Measurements from ENCODE around the gene GPBP1.
A peak's percentile ranks its signal among the peaks of the same experiment; 100 is the strongest.
"Not testable (repeated sequence)": the region's sequence is repeated elsewhere in the genome, so short reads cannot be mapped to it uniquely, and the experiment has no call there.

GPBP1 gene

GRCh38 chr5:57176350-57176857, 2.5 kb downstream of the GPBP1 start:
- Histone ChIP-seq H3K4me1 (ENCODE audit: control insufficient read depth in 5 of 5, insufficient read depth in 5 of 5, low read length in 5 of 5) (peaks cover 6 to 75% (median 61%) of the 10 kb centered on the region in 5 donors), H3K27me3 (ENCODE audit: control insufficient read depth in 5 of 5, insufficient read depth in 4 of 5, low read length in 5 of 5) (no peaks in the 10 kb centered on the region), H3K4me3 (ENCODE audit: low read depth in 1 of 5, low read length in 5 of 5) (peak overlapping the region; percentile 77 to 96 (median 94)), H3K9ac (ENCODE audit: low read length in 5 of 5) (peak overlapping the region; percentile 64 to 100 (median 100)), H3K36me3 (ENCODE audit: control insufficient read depth in 5 of 5, insufficient read depth in 5 of 5, low read length in 5 of 5) (no peaks in the 10 kb centered on the region), H3K27ac (ENCODE audit: low read depth, low read length) (peak overlapping the region; percentile 100), H3K9me3 (ENCODE audit: control insufficient read depth in 5 of 5, low read length in 5 of 5) (no peaks in the 10 kb centered on the region)

- Histone ChIP-seq H3K27ac (ENCODE audit: low read depth, low read length) (peak overlapping the region; percentile 100), H3K4me3 (ENCODE audit: low read depth in 1 of 5, low read length in 5 of 5) (peak overlapping the region; percentile 48 to 96 (median 94)), H3K4me1 (ENCODE audit: control insufficient read depth in 5 of 5, insufficient read depth in 5 of 5, low read length in 5 of 5) (peaks cover 6 to 74% (median 60%) of the 10 kb centered on the region in 5 donors), H3K27me3 (ENCODE audit: control insufficient read depth in 5 of 5, insufficient read depth in 4 of 5, low read length in 5 of 5) (no peaks in the 10 kb centered on the region), H3K9ac (ENCODE audit: low read length in 5 of 5) (peak overlapping the region in 1 of 5 donors; percentile 56), H3K36me3 (ENCODE audit: control insufficient read depth in 5 of 5, insufficient read depth in 5 of 5, low read length in 5 of 5) (no peaks in the 10 kb centered on the region), H3K9me3 (ENCODE audit: control insufficient read depth in 5 of 5, low read length in 5 of 5) (no peaks in the 10 kb centered on the region)
Measured at GRCh38 chr5:57177479-57178156, 3.8 kb downstream of the GPBP1 start.

DNA sequence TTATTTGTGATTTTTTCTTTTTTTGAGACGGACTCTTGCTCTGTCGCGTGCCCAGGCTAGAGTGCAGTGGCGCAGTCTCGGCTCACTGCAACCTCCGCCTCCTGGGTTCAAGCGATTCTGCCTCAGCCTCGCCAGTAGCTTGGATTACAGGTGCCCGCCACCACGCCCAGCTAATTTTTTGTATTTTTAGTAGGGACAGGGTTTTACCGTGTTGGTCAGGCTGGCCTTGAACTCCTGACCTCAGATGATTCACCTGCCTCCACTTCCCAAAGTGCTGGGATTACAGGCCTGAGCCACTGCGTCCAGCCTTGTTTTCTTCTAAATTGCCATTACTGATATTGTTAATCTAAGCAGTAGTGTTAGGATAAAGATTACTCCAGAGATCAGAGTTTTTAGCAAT, 4.4 kb downstream of the GPBP1 start:
- Histone ChIP-seq H3K4me3 (ENCODE audit: low read depth in 1 of 5, low read length in 5 of 5) (peak overlapping the region; percentile 63 to 96 (median 94)), H3K4me1 (ENCODE audit: control insufficient read depth in 5 of 5, insufficient read depth in 5 of 5, low read length in 5 of 5) (peaks cover 6 to 70% (median 60%) of the 10 kb centered on the region in 5 donors), H3K27ac (ENCODE audit: low read depth, low read length) (peak overlapping the region; percentile 100), H3K9ac (ENCODE audit: low read length in 5 of 5) (peak overlapping the region in 4 of 5 donors; percentile 16 to 66 (median 60))
- H3K9me3 ChIP-seq (ENCODE audit: control insufficient read depth in 5 of 5, low read length in 5 of 5); H3K36me3 ChIP-seq (ENCODE audit: control insufficient read depth in 5 of 5, insufficient read depth in 5 of 5, low read length in 5 of 5); H3K27me3 ChIP-seq (ENCODE audit: control insufficient read depth in 5 of 5, insufficient read depth in 4 of 5, low read length in 5 of 5): not testable (repeated sequence)

DNA sequence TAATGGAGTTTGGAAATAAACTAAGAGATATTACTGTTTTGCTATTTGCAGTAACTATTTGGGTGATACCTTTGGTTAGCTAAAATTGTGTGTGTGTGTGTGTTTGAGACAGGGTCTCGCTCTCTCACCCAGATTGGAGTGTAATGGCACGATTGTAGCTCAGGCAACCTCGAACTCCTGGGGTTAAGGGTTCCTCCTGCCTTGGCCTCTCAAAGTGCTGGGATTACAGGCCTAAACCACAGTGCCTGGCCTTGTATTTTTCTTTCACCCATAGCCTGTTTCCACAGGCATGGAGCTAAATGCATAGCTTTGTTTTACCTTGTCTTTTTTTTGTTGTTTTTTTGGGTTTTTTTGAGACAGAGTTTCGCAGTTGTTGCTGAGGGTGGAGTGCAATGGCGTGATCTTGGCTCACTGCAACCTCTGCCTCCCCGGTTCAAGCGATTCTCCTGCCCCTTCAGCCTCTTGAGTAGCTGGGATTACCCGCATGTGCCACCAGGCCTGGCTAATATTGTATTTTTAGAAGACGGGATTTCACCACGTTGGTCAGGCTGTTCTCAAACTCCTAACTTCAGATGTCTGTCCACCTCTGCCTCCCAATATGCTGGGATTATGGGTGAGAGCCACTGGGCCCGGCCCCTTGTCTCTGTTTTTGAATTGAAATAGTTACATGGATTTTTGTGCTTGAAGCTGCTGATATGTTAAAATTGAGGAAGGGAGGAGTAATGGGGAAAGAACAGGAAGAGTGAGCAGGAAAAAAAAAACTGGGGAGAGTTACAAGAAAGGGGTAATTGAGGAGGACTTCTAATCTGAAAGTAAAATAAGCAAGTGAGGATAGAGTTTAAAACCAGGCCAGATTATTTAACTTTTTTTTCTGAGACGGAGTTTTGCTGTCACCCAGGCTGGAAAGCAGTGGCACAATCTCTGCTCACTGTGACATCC, 5.7 kb downstream of the GPBP1 start:
- H3K27ac ChIP-seq (ENCODE audit: low read depth, low read length): peak overlapping the region; percentile 100
- H3K9me3 ChIP-seq (ENCODE audit: control insufficient read depth in 5 of 5, low read length in 5 of 5): no peaks in the 10 kb centered on the region
- H3K4me3 ChIP-seq (ENCODE audit: low read depth in 1 of 5, low read length in 5 of 5): peak overlapping the region; percentile 43 to 95 (median 86)
- peaks cover 0 to 8% (median 6%) of the 10 kb centered on the region in 5 donors for H3K36me3 ChIP-seq (ENCODE audit: control insufficient read depth in 5 of 5, insufficient read depth in 5 of 5, low read length in 5 of 5)
- H3K4me1 ChIP-seq (ENCODE audit: control insufficient read depth in 5 of 5, insufficient read depth in 5 of 5, low read length in 5 of 5): peaks cover 4 to 70% (median 61%) of the 10 kb centered on the region in 5 donors
- H3K27me3 ChIP-seq (ENCODE audit: control insufficient read depth in 5 of 5, insufficient read depth in 4 of 5, low read length in 5 of 5): no peaks in the 10 kb centered on the region
- peak overlapping the region; percentile 16 to 66 (median 19) for H3K9ac ChIP-seq (ENCODE audit: low read length in 5 of 5)

DNA sequence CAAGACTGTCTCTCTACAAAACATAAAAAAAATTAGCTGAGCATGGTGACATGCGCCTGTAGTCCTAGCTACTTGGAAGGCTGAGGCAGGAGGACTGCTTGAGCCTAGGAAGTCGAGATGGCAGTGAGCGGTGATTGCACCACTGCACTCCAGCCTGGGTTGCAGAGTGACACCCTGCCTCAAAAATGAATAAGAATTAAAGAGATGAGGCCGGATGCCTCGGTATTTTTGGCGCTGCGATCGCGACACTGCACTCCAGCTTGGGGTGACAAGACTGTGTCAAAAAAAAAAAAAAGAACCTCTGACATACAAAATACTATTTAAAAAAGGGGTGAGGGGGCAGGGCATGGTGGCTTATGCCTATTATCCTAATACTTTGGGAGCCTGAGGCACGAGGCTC, 7.3 kb downstream of the GPBP1 start:
- Histone ChIP-seq H3K4me3 (ENCODE audit: low read depth in 1 of 5, low read length in 5 of 5) (peak overlapping the region in 3 of 5 donors; percentile 26 to 36 (median 35)), H3K4me1 (ENCODE audit: control insufficient read depth in 5 of 5, insufficient read depth in 5 of 5, low read length in 5 of 5) (peaks cover 4 to 66% (median 58%) of the 10 kb centered on the region in 5 donors), H3K9ac (ENCODE audit: low read length in 5 of 5) (no peak overlapping the region), H3K27me3 (ENCODE audit: control insufficient read depth in 5 of 5, insufficient read depth in 4 of 5, low read length in 5 of 5) (no peaks in the 10 kb centered on the region), H3K9me3 (ENCODE audit: control insufficient read depth in 5 of 5, low read length in 5 of 5) (no peaks in the 10 kb centered on the region), H3K36me3 (ENCODE audit: control insufficient read depth in 5 of 5, insufficient read depth in 5 of 5, low read length in 5 of 5) (peaks cover 0 to 8% (median 7%) of the 10 kb centered on the region in 5 donors), H3K27ac (ENCODE audit: low read depth, low read length) (no peak overlapping the region)

GRCh38 chr5:57184322-57184721, 10.5 kb downstream of the GPBP1 start:
- no peak overlapping the region for H3K4me3 ChIP-seq (ENCODE audit: low read depth in 1 of 5, low read length in 5 of 5)
- peaks cover 2 to 66% (median 62%) of the 10 kb centered on the region in 5 donors for H3K4me1 ChIP-seq (ENCODE audit: control insufficient read depth in 5 of 5, insufficient read depth in 5 of 5, low read length in 5 of 5)
- peaks cover 0 to 8% (median 7%) of the 10 kb centered on the region in 5 donors for H3K36me3 ChIP-seq (ENCODE audit: control insufficient read depth in 5 of 5, insufficient read depth in 5 of 5, low read length in 5 of 5)

GRCh38 chr5:57185313-57185712, 11.5 kb downstream of the GPBP1 start:
- peaks cover 0 to 8% (median 7%) of the 10 kb centered on the region in 5 donors for H3K36me3 ChIP-seq (ENCODE audit: control insufficient read depth in 5 of 5, insufficient read depth in 5 of 5, low read length in 5 of 5)
- peaks cover 2 to 60% (median 56%) of the 10 kb centered on the region in 5 donors for H3K4me1 ChIP-seq (ENCODE audit: control insufficient read depth in 5 of 5, insufficient read depth in 5 of 5, low read length in 5 of 5)
- H3K27me3 ChIP-seq (ENCODE audit: control insufficient read depth in 5 of 5, insufficient read depth in 4 of 5, low read length in 5 of 5): no peaks in the 10 kb centered on the region
- H3K4me3 ChIP-seq (ENCODE audit: low read depth in 1 of 5, low read length in 5 of 5): peak overlapping the region in 1 of 5 donors; percentile 9
- no peak overlapping the region for H3K27ac ChIP-seq (ENCODE audit: low read depth, low read length)
- no peak overlapping the region for H3K9ac ChIP-seq (ENCODE audit: low read length in 5 of 5)
- no peaks in the 10 kb centered on the region for H3K9me3 ChIP-seq (ENCODE audit: control insufficient read depth in 5 of 5, low read length in 5 of 5)

More at GRCh38 chr5:57184322-57184721, 10.5 kb downstream of the GPBP1 start:
- Histone ChIP-seq H3K27ac (ENCODE audit: low read depth, low read length) (no peak overlapping the region), H3K9ac (ENCODE audit: low read length in 5 of 5) (no peak overlapping the region), H3K9me3 (ENCODE audit: control insufficient read depth in 5 of 5, low read length in 5 of 5) (no peaks in the 10 kb centered on the region), H3K27me3 (ENCODE audit: control insufficient read depth in 5 of 5, insufficient read depth in 4 of 5, low read length in 5 of 5) (no peaks in the 10 kb centered on the region)

GRCh38 chr5:57186194-57186593, 12.3 kb downstream of the GPBP1 start:
- Histone ChIP-seq H3K27ac (ENCODE audit: low read depth, low read length) (no peak overlapping the region), H3K27me3 (ENCODE audit: control insufficient read depth in 5 of 5, insufficient read depth in 4 of 5, low read length in 5 of 5) (no peaks in the 10 kb centered on the region), H3K36me3 (ENCODE audit: control insufficient read depth in 5 of 5, insufficient read depth in 5 of 5, low read length in 5 of 5) (peaks cover 0 to 8% (median 7%) of the 10 kb centered on the region in 5 donors), H3K4me1 (ENCODE audit: control insufficient read depth in 5 of 5, insufficient read depth in 5 of 5, low read length in 5 of 5) (peaks cover 2 to 56% (median 48%) of the 10 kb centered on the region in 5 donors), H3K4me3 (ENCODE audit: low read depth in 1 of 5, low read length in 5 of 5) (no peak overlapping the region), H3K9ac (ENCODE audit: low read length in 5 of 5) (no peak overlapping the region), H3K9me3 (ENCODE audit: control insufficient read depth in 5 of 5, low read length in 5 of 5) (no peaks in the 10 kb centered on the region)

GRCh38 chr5:57187977-57188376, 14.1 kb downstream of the GPBP1 start:
- not testable (repeated sequence) for H3K27me3 ChIP-seq (ENCODE audit: control insufficient read depth in 5 of 5, insufficient read depth in 4 of 5, low read length in 5 of 5); H3K4me3 ChIP-seq (ENCODE audit: low read depth in 1 of 5, low read length in 5 of 5); H3K9me3 ChIP-seq (ENCODE audit: control insufficient read depth in 5 of 5, low read length in 5 of 5); H3K9ac ChIP-seq (ENCODE audit: low read length in 5 of 5); H3K27ac ChIP-seq (ENCODE audit: low read depth, low read length)
- Histone ChIP-seq H3K36me3 (ENCODE audit: control insufficient read depth in 5 of 5, insufficient read depth in 5 of 5, low read length in 5 of 5) (peaks cover 0 to 10% (median 9%) of the 10 kb centered on the region in 5 donors), H3K4me1 (ENCODE audit: control insufficient read depth in 5 of 5, insufficient read depth in 5 of 5, low read length in 5 of 5) (peaks cover 2 to 47% (median 44%) of the 10 kb centered on the region in 5 donors)
